ENCODE results near the gene ELAC2. TPM values are rescaled to one million over a fixed set of nuclear protein-coding genes. Genes with fewer than 3 reads are reported as not detected.
"Not testable (repeated sequence)": the region's sequence is repeated elsewhere in the genome, so short reads cannot be mapped to it uniquely, and the experiment has no call there.

ELAC2 gene
- polyA plus RNA-seq, 1 donor (not counting 4 experiments of a cell fraction or from before 2014, with no cell fraction given) = 78.7 TPM

DNA sequence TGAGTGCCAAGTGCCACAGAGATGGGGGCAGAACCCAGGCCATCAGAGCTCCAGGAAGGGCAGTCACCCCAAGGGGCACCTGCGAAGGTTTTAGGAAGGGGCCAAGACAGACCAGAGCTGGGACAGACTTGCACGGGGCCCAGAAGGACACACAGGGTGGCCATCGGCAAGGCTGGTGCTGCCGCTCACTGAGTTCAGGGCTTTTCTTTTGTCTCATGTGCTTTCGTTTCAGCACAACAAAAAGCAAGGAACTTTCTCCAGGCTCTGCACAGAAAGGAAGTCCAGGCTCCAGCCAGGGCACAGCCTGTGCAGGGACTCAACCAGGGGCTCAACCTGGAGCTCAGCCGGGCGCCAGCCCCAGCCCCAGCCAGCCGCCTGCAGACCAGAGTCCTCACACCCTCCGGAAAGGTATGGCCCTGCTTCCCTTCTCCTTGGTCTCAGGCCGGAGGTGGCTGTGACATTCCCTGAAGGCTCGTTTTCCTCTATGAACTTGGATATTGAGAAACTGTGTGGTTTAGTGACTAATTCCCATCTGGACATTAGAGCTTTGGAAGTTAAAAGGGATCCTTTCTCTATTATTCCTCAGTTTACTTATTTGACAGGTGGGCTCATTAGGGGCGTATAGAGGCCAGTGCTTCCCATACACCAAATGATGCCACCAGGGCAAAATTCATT is 37.9 kb downstream of the ELAC2 start:
- no peaks in the 10 kb centered on the region for H3K9me1 ChIP-seq (ENCODE audit: control insufficient read depth, extremely low read depth, insufficient read depth, low read length)
- no peaks in the 10 kb centered on the region for H3K36me3 ChIP-seq (ENCODE audit: control insufficient read depth in 2 of 2, extremely low read depth in 1 of 2, insufficient read depth in 2 of 2, low read length in 2 of 2)
- H2AFZ ChIP-seq (ENCODE audit: control insufficient read depth, low read length) = no peak overlapping the region
- no peaks in the 10 kb centered on the region for H4K20me1 ChIP-seq (ENCODE audit: control insufficient read depth, extremely low read depth, insufficient read depth, low read length)
- H3K27me3 ChIP-seq (ENCODE audit: control insufficient read depth, extremely low read depth, insufficient read depth, low read length) = no peaks in the 10 kb centered on the region
- dilution Hi-C loops (cut with MboI; ENCODE audit: extremely low pct_ligation_motif_present, low sequenced_read_pairs) = no loop called here
- no peaks in the 10 kb centered on the region for H3K79me2 ChIP-seq (ENCODE audit: control insufficient read depth, insufficient read depth, low read length)
- H3K9me3 ChIP-seq (ENCODE audit: control insufficient read depth, low read depth, low read length) = no peaks in the 10 kb centered on the region
- H3K9ac ChIP-seq (ENCODE audit: control insufficient read depth, extremely low read depth, insufficient read depth, low read length) = no peak overlapping the region
- peaks cover 6% of the 10 kb centered on the region for H3K4me1 ChIP-seq (ENCODE audit: control insufficient read depth, extremely low read depth, insufficient read depth, low read length)
- H3K27ac ChIP-seq (ENCODE audit: control insufficient read depth, insufficient read depth, low read length) = no peak overlapping the region
- FAIRE-seq = no peak
- H3K4me2 ChIP-seq (ENCODE audit: control insufficient read depth, extremely low read depth, insufficient read depth, low read depth, low read length) = no peak overlapping the region
- TF ChIP-seq EZH2 (IDR thresholded peaks at IDR 0.05; ENCODE audit: low read length) = no peak
- TF ChIP-seq, protein P1, sequence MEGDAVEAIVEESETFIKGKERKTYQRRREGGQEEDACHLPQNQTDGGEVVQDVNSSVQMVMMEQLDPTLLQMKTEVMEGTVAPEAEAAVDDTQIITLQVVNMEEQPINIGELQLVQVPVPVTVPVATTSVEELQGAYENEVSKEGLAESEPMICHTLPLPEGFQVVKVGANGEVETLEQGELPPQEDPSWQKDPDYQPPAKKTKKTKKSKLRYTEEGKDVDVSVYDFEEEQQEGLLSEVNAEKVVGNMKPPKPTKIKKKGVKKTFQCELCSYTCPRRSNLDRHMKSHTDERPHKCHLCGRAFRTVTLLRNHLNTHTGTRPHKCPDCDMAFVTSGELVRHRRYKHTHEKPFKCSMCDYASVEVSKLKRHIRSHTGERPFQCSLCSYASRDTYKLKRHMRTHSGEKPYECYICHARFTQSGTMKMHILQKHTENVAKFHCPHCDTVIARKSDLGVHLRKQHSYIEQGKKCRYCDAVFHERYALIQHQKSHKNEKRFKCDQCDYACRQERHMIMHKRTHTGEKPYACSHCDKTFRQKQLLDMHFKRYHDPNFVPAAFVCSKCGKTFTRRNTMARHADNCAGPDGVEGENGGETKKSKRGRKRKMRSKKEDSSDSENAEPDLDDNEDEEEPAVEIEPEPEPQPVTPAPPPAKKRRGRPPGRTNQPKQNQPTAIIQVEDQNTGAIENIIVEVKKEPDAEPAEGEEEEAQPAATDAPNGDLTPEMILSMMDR (optimal IDR thresholded peaks at IDR 0.05 in 1 of 3, IDR thresholded peaks at IDR 0.05 in 1 of 3, conservative IDR thresholded peaks at IDR 0.05 in 1 of 3; ENCODE audit: extremely low read depth in 1 of 3, insufficient read depth in 2 of 3, low read length in 3 of 3) = no peak
- H3K4me3 ChIP-seq (ENCODE audit: control insufficient read depth in 2 of 3, extremely low read depth in 1 of 3, insufficient read depth in 2 of 3, low read depth in 1 of 3, low read length in 3 of 3) = no peak overlapping the region
- DNase-seq (ENCODE audit: low read depth, low spot score) = no peak

DNA sequence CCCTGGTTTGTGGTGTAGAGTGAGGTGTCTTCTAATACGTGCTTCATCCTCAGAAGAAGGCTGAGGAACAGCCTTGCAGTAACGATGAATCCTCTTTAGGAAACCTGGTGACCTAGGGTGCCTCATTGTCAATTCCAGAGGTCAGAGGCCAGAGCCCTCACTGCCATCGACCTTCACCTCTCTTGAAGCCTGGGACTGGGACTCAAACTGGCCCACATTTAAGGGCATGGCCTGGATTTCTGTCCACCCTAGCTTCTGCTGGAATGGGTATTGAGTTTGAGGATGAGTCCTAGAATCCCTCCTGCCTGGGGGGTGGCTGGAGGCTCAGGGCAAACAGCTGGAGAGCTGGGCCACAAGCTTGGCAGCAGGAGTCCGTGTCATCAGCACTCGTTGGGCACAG is 38.6 kb downstream of the ELAC2 start:
- no peaks in the 10 kb centered on the region for H3K27me3 ChIP-seq (ENCODE audit: control insufficient read depth, extremely low read depth, insufficient read depth, low read length)
- H3K4me2 ChIP-seq (ENCODE audit: control insufficient read depth, extremely low read depth, insufficient read depth, low read depth, low read length) = no peak overlapping the region
- dilution Hi-C loops (cut with MboI; ENCODE audit: extremely low pct_ligation_motif_present, low sequenced_read_pairs) = no loop called here
- no peaks in the 10 kb centered on the region for H3K9me1 ChIP-seq (ENCODE audit: control insufficient read depth, extremely low read depth, insufficient read depth, low read length)
- H3K27ac ChIP-seq (ENCODE audit: control insufficient read depth, insufficient read depth, low read length) = no peak overlapping the region
- H3K79me2 ChIP-seq (ENCODE audit: control insufficient read depth, insufficient read depth, low read length) = no peaks in the 10 kb centered on the region
- no peak for DNase-seq (ENCODE audit: low read depth, low spot score)
- FAIRE-seq = no peak
- no peak overlapping the region for H2AFZ ChIP-seq (ENCODE audit: control insufficient read depth, low read length)
- no peaks in the 10 kb centered on the region for H3K9me3 ChIP-seq (ENCODE audit: control insufficient read depth, low read depth, low read length)
- no peaks in the 10 kb centered on the region for H4K20me1 ChIP-seq (ENCODE audit: control insufficient read depth, extremely low read depth, insufficient read depth, low read length)
- H3K9ac ChIP-seq (ENCODE audit: control insufficient read depth, extremely low read depth, insufficient read depth, low read length) = no peak overlapping the region
- H3K4me3 ChIP-seq (ENCODE audit: control insufficient read depth in 2 of 3, extremely low read depth in 1 of 3, insufficient read depth in 2 of 3, low read depth in 1 of 3, low read length in 3 of 3) = no peak overlapping the region
- TF ChIP-seq EZH2 (IDR thresholded peaks at IDR 0.05; ENCODE audit: low read length) = no peak
- TF ChIP-seq, protein P1 (optimal IDR thresholded peaks at IDR 0.05 in 1 of 3, IDR thresholded peaks at IDR 0.05 in 1 of 3, conservative IDR thresholded peaks at IDR 0.05 in 1 of 3; ENCODE audit: extremely low read depth in 1 of 3, insufficient read depth in 2 of 3, low read length in 3 of 3) = no peak
- H3K4me1 ChIP-seq (ENCODE audit: control insufficient read depth, extremely low read depth, insufficient read depth, low read length) = peaks cover 6% of the 10 kb centered on the region
- H3K36me3 ChIP-seq (ENCODE audit: control insufficient read depth in 2 of 2, extremely low read depth in 1 of 2, insufficient read depth in 2 of 2, low read length in 2 of 2) = no peaks in the 10 kb centered on the region

DNA sequence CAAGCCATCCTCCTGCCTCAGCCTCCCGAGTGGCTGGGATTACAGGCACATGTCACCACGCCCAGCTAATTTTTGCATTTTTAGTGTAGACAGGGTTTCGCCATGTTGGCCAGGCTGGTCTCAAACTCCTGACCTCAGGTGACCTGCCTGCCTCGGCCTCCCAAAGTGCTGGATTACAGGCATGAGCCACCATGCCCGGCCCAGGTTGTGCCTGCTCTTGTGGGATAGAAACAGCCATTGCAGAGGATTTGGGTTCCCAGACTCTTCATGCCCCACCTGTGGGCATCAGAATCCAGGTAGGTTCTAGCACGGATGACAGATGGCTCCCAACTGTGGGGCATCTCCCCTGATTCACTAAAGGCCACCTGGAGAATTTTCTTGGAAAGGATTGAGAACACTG is 39.0 kb downstream of the ELAC2 start:
- dilution Hi-C loops (cut with MboI; ENCODE audit: extremely low pct_ligation_motif_present, low sequenced_read_pairs); H3K4me2 ChIP-seq (ENCODE audit: control insufficient read depth, extremely low read depth, insufficient read depth, low read depth, low read length); H4K20me1 ChIP-seq (ENCODE audit: control insufficient read depth, extremely low read depth, insufficient read depth, low read length); H3K36me3 ChIP-seq (ENCODE audit: control insufficient read depth in 2 of 2, extremely low read depth in 1 of 2, insufficient read depth in 2 of 2, low read length in 2 of 2); H3K9ac ChIP-seq (ENCODE audit: control insufficient read depth, extremely low read depth, insufficient read depth, low read length); H3K9me3 ChIP-seq (ENCODE audit: control insufficient read depth, low read depth, low read length); H2AFZ ChIP-seq (ENCODE audit: control insufficient read depth, low read length); H3K27me3 ChIP-seq (ENCODE audit: control insufficient read depth, extremely low read depth, insufficient read depth, low read length); H3K4me3 ChIP-seq (ENCODE audit: control insufficient read depth in 2 of 3, extremely low read depth in 1 of 3, insufficient read depth in 2 of 3, low read depth in 1 of 3, low read length in 3 of 3); FAIRE-seq; H3K4me1 ChIP-seq (ENCODE audit: control insufficient read depth, extremely low read depth, insufficient read depth, low read length); H3K9me1 ChIP-seq (ENCODE audit: control insufficient read depth, extremely low read depth, insufficient read depth, low read length); H3K79me2 ChIP-seq (ENCODE audit: control insufficient read depth, insufficient read depth, low read length); H3K27ac ChIP-seq (ENCODE audit: control insufficient read depth, insufficient read depth, low read length); DNase-seq (ENCODE audit: low read depth, low spot score): not testable (repeated sequence)
